MM.1S (cell line): ENCODE data around the gene SNX20.

Experiments
- DNase-seq: peaks from one replicate; pipeline ENCODE4 v3.0.0-alpha.2; 2015
- H2AFZ ChIP-seq: fragments of 300-600 bp; sonication (generic); 2 replicates; pipeline ENCODE4 v1.6.0; 2016; ENCODE audit warnings: antibody characterized with exemption, low read length
- H3F3A ChIP-seq: fragments of 300-600 bp; sonication (generic); 2 replicates; pipeline ENCODE4 v1.6.1; 2016; ENCODE audit warnings: mild to moderate bottlenecking, antibody characterized with exemption, low read length, moderate library complexity, mixed read lengths; ENCODE audit not compliant: insufficient read depth
- H3K27ac ChIP-seq: fragments of 300-600 bp; sonication (generic); 2 replicates; pipeline ENCODE4 v1.5.1; 2016; ENCODE audit warnings: mild to moderate bottlenecking, low read length
- H3K27me3 ChIP-seq: fragments of 300-600 bp; sonication (generic); replicated peaks from 2 replicates; pipeline ENCODE4 v1.6.0; 2016; ENCODE audit warnings: low read length; ENCODE audit not compliant: insufficient read depth
- H3K36me3 ChIP-seq: fragments of 300-600 bp; sonication (generic); replicated peaks from 2 replicates; pipeline ENCODE4 v1.6.1; 2016; ENCODE audit warnings: mild to moderate bottlenecking, low read length, mixed read lengths; ENCODE audit not compliant: insufficient read depth
- H3K4me1 ChIP-seq: fragments of 300-600 bp; sonication (generic); 2 replicates; pipeline ENCODE4 v1.6.1; 2016; ENCODE audit warnings: low read length, mixed read lengths
- H3K4me2 ChIP-seq: fragments of 300-600 bp; sonication (generic); 2 replicates; pipeline ENCODE4 v1.6.0; 2016; ENCODE audit warnings: low read depth, low read length
- H3K4me3 ChIP-seq: fragments of 300-600 bp; sonication (generic); 2 replicates; pipeline ENCODE4 v1.5.1; 2016; ENCODE audit warnings: low read length, mixed read lengths
- H3K79me2 ChIP-seq: fragments of 300-600 bp; sonication (generic); 2 replicates; pipeline ENCODE4 v1.6.1; 2016; ENCODE audit warnings: mixed run types, low read length, mixed read lengths
- H3K9ac ChIP-seq: fragments of 300-600 bp; sonication (generic); 2 replicates; pipeline ENCODE4 v1.6.1; 2016; ENCODE audit warnings: low read length, mixed read lengths
- H3K9me2 ChIP-seq: fragments of 300-600 bp; sonication (generic); replicated peaks from 2 replicates; pipeline ENCODE4 v1.6.1; 2016; ENCODE audit warnings: mild to moderate bottlenecking, low read length, mixed read lengths; ENCODE audit not compliant: insufficient read depth
- H3K9me3 ChIP-seq: fragments of 300-600 bp; sonication (generic); replicated peaks from 2 replicates; pipeline ENCODE4 v1.6.1; 2016; ENCODE audit warnings: mild to moderate bottlenecking, low read length, mixed read lengths; ENCODE audit not compliant: insufficient read depth
- H4K20me1 ChIP-seq: fragments of 300-600 bp; sonication (generic); 2 replicates; pipeline ENCODE4 v1.6.1; 2016; ENCODE audit warnings: mild to moderate bottlenecking, low read length, moderate library complexity, mixed read lengths; ENCODE audit not compliant: insufficient read depth
- EZH2 ChIP-seq: fragments of 300-600 bp; sonication (generic); optimal IDR thresholded peaks from 2 replicates; pipeline ENCODE3; 2017; ENCODE audit warnings: low read depth, mild to moderate bottlenecking, antibody characterized with exemption, low read length, mixed read lengths
- EZH2phosphoT487 ChIP-seq: fragments of 300-600 bp; sonication (generic); IDR thresholded peaks from 2 replicates; pipeline ENCODE4 v1.6.1; 2018; ENCODE audit warnings: antibody characterized with exemption, low read length
- TF ChIP-seq, protein P1 (sequence below): fragments of 300-600 bp; sonication (generic); IDR thresholded peaks from 2 replicates; pipeline ENCODE4 v1.5.1; 2016; ENCODE audit warnings: antibody characterized with exemption, low read length, mixed read lengths

SNX20 gene

DNA sequence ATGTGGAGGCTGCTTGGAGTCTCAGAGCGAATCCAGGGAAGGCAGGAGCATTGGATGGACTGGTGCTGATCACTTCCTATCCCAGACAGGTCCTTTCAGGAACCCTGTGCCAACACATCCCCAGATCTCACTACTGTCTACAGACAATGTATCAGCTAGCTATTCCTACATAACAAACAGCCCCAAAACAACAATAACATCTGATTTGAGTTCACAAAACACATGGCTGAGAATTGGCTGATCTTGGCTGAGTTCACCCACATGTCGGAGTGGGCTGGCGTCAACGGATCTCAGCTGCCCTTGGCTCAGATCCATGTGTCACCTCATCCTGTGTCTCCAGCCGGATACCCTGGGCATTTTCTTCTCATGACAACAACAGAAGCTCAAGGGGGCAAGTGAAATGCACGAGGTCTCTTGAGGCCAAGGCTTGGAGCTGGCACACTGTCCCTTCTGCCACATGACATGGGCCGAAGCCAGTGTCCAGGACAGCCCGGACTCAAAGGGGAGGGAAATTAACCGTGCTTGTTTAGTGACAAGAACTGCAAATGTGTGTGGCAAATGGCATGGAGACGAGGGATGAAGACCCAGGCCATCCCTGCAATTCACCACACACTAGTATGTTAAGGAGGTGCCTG lies 18.7 kb downstream of the SNX20 start:
- H3K27ac ChIP-seq: no peak overlapping the region
- no peaks in the 10 kb centered on the region for H3K4me1 ChIP-seq
- no peak overlapping the region for H2AFZ ChIP-seq
- TF ChIP-seq EZH2phosphoT487: no peak
- no peak for TF ChIP-seq EZH2
- TF ChIP-seq, protein P1, sequence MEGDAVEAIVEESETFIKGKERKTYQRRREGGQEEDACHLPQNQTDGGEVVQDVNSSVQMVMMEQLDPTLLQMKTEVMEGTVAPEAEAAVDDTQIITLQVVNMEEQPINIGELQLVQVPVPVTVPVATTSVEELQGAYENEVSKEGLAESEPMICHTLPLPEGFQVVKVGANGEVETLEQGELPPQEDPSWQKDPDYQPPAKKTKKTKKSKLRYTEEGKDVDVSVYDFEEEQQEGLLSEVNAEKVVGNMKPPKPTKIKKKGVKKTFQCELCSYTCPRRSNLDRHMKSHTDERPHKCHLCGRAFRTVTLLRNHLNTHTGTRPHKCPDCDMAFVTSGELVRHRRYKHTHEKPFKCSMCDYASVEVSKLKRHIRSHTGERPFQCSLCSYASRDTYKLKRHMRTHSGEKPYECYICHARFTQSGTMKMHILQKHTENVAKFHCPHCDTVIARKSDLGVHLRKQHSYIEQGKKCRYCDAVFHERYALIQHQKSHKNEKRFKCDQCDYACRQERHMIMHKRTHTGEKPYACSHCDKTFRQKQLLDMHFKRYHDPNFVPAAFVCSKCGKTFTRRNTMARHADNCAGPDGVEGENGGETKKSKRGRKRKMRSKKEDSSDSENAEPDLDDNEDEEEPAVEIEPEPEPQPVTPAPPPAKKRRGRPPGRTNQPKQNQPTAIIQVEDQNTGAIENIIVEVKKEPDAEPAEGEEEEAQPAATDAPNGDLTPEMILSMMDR: no peak
- H3K9me3 ChIP-seq: no peaks in the 10 kb centered on the region
- no peaks in the 10 kb centered on the region for H3K79me2 ChIP-seq
- H3K9me2 ChIP-seq: no peaks in the 10 kb centered on the region
- H3K36me3 ChIP-seq: no peaks in the 10 kb centered on the region
- no peak overlapping the region for H3K4me2 ChIP-seq
- no peaks in the 10 kb centered on the region for H4K20me1 ChIP-seq
- no peak for DNase-seq
- H3K27me3 ChIP-seq: no peaks in the 10 kb centered on the region
- H3K4me3 ChIP-seq: no peak overlapping the region
- no peak overlapping the region for H3K9ac ChIP-seq
- H3F3A ChIP-seq: no peaks in the 10 kb centered on the region; the same call in 1 of the 2 replicates

DNA sequence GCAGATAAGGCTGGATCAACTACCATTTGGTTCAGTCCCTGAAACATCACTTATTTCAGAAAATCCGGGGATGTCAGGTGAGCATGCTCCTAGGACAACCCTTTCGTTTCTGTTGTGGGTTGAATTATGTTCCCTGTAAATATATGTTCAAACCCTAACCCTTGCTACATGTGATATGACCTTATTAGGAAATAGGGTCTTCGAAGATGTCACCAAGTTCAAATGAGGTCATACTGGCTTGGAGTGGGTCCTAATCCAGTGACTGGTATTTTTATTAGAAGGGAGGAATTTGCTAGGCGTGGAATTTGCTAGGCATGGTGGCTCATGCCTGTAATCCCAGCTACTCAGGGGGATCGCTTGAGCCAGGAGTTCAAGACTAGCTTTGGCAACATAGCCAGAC lies 21.3 kb downstream of the SNX20 start:
- Histone ChIP-seq H3K27ac (no peak overlapping the region), H2AFZ (no peak overlapping the region), H3K9me3 (no peaks in the 10 kb centered on the region), H3K4me2 (no peak overlapping the region), H3K9ac (no peak overlapping the region), H4K20me1 (no peaks in the 10 kb centered on the region), H3K4me1 (no peaks in the 10 kb centered on the region), H3K27me3 (no peaks in the 10 kb centered on the region), H3F3A (no peaks in the 10 kb centered on the region), H3K9me2 (no peaks in the 10 kb centered on the region), H3K36me3 (no peaks in the 10 kb centered on the region), H3K79me2 (no peaks in the 10 kb centered on the region), H3K4me3 (no peak overlapping the region)
- TF ChIP-seq EZH2phosphoT487 (no peak), EZH2 (no peak)
- TF ChIP-seq, protein P1: no peak
- DNase-seq: no peak

DNA sequence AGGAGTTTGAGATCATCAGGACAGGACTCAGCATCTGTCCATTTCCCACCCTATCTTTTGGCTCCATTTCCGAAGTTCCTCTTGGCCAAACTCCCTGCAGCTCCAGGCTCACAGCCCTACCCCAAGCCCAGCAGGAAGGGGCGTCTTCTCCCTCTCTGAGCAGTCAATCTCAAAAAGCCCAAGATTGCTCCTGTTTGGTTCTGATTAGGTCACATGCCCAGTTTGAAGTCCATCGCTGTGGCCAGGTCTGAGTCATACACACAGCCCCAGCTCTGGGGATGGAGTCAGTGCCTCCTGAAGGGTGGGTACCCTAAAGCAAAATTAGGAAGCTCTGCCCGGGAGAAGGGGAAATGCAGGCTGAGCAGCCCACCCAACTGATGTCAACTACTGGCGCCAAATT lies 23.9 kb downstream of the SNX20 start:
- no peaks in the 10 kb centered on the region for H4K20me1 ChIP-seq
- H3K79me2 ChIP-seq: no peaks in the 10 kb centered on the region
- no peak overlapping the region for H3K27ac ChIP-seq
- no peak overlapping the region for H3K4me2 ChIP-seq
- no peaks in the 10 kb centered on the region for H3K36me3 ChIP-seq
- DNase-seq: no peak
- H3K9me2 ChIP-seq: no peaks in the 10 kb centered on the region
- no peak overlapping the region for H2AFZ ChIP-seq
- no peak overlapping the region for H3K9ac ChIP-seq
- no peaks in the 10 kb centered on the region for H3K27me3 ChIP-seq
- no peaks in the 10 kb centered on the region for H3K4me1 ChIP-seq
- TF ChIP-seq EZH2: no peak
- TF ChIP-seq, protein P1: no peak
- no peak for TF ChIP-seq EZH2phosphoT487
- H3F3A ChIP-seq: no peaks in the 10 kb centered on the region
- no peaks in the 10 kb centered on the region for H3K9me3 ChIP-seq
- no peak overlapping the region for H3K4me3 ChIP-seq
